Loucy (cell line): ENCODE results near the gene TCL1B.

ENCODE experiments used
- H2AFZ ChIP-seq: fragments of 200-600 bp; sonication (generic); 2 replicates; pipeline ENCODE4 v1.6.0; 2016; ENCODE audit warnings: antibody characterized with exemption, mild to moderate bottlenecking, low read length, moderate library complexity
- H3F3A ChIP-seq: fragments of 200-600 bp; 2 replicates; pipeline ENCODE4 v1.6.0; 2016; ENCODE audit warnings: antibody characterized with exemption, low read depth, mild to moderate bottlenecking
- H3K27me3 ChIP-seq: fragments of 200-600 bp; sonication (generic); 2 replicates; pipeline ENCODE4 v1.6.1; 2014; ENCODE audit warnings: low read length, mild to moderate bottlenecking; ENCODE audit not compliant: insufficient read depth, poor library complexity, severe bottlenecking
- H3K36me3 ChIP-seq: fragments of 200-600 bp; sonication (generic); 2 replicates; pipeline ENCODE4 v1.6.1; 2016; ENCODE audit warnings: low read length; ENCODE audit not compliant: insufficient read depth
- H3K4me1 ChIP-seq: fragments of 200-600 bp; sonication (generic); 2 replicates; pipeline ENCODE4 v1.5.1; 2014; ENCODE audit warnings: low read length, mild to moderate bottlenecking; ENCODE audit not compliant: insufficient read depth, poor library complexity, severe bottlenecking
- H3K4me2 ChIP-seq: fragments of 200-600 bp; sonication (generic); 2 replicates; pipeline ENCODE4 v1.6.0; 2014; ENCODE audit warnings: antibody characterized with exemption, low read length, low read depth, mild to moderate bottlenecking; ENCODE audit not compliant: poor library complexity, severe bottlenecking
- H3K4me3 ChIP-seq: fragments of 200-600 bp; sonication (generic); 2 replicates; pipeline ENCODE4 v1.5.1; 2014; ENCODE audit warnings: low read length, mild to moderate bottlenecking, mixed read lengths; ENCODE audit not compliant: poor library complexity, severe bottlenecking
- H3K79me2 ChIP-seq: fragments of 200-600 bp; sonication (generic); 2 replicates; pipeline ENCODE4 v1.6.1; 2014; ENCODE audit warnings: low read length; ENCODE audit not compliant: insufficient read depth
- H3K9ac ChIP-seq: fragments of 200-600 bp; sonication (generic); 2 replicates; pipeline ENCODE4 v1.6.0; 2014; ENCODE audit warnings: mild to moderate bottlenecking, low read depth, low read length, moderate library complexity; ENCODE audit not compliant: poor library complexity, severe bottlenecking
- H3K9me2 ChIP-seq: fragments of 200-600 bp; sonication (generic); replicated peaks from 2 replicates; pipeline ENCODE4 v1.6.1; 2016; ENCODE audit warnings: low read depth, low read length, mixed read lengths
- H3K9me3 ChIP-seq: fragments of 200-600 bp; sonication (generic); 2 replicates; pipeline ENCODE4 v1.6.1; 2014; ENCODE audit warnings: mild to moderate bottlenecking, antibody characterized with exemption, low read length, low read depth; ENCODE audit not compliant: insufficient read depth
- H4K20me1 ChIP-seq: fragments of 200-600 bp; sonication (generic); 2 replicates; pipeline ENCODE4 v1.6.0; 2014; ENCODE audit warnings: antibody characterized with exemption, low read length, mild to moderate bottlenecking; ENCODE audit not compliant: insufficient read depth, poor library complexity, severe bottlenecking
- CTCF ChIP-seq: fragments of 200-600 bp; sonication (generic); conservative IDR thresholded peaks from 2 replicates; pipeline ENCODE4 v1.5.1; 2014; ENCODE audit warnings: mild to moderate bottlenecking, antibody characterized with exemption, low read length
- EZH2phosphoT487 ChIP-seq: fragments of 200-600 bp; IDR thresholded peaks from 2 replicates; pipeline ENCODE4 v1.6.1; 2018; ENCODE audit warnings: antibody characterized with exemption, mild to moderate bottlenecking, moderate library complexity, borderline replicate concordance

Gene TCL1B

DNA sequence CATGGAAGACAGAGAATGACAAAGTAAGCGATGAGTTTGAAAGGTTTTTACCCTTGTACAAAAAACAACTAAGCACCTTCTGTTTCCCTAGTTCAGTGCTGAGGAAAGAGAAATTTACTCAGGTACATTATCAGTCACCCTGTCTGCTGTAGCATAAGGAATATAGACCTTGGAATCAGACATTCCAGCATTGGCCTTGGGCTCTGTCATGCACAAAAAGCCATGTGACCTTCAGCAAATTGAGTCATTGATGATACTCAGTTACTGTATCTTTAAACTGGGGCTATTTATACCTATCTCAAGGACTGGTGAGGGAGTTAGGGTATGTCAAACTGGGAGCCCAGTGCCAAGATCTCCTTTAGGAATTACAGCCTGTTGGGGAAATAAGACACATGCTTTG lies 47.0 kb downstream of the TCL1B start:
- Histone ChIP-seq H3K79me2 (no peaks in the 10 kb centered on the region), H2AFZ (peak overlapping the region; percentile 25; the same call in 1 of the 2 replicates), H3K4me1 (peaks cover 34% of the 10 kb centered on the region), H3K36me3 (no peaks in the 10 kb centered on the region), H3K9me3 (no peaks in the 10 kb centered on the region), H3K9ac (no peak overlapping the region), H4K20me1 (no peaks in the 10 kb centered on the region), H3K4me2 (no peak overlapping the region), H3F3A (peaks cover 6% of the 10 kb centered on the region; the same call in 1 of the 2 replicates), H3K9me2 (no peaks in the 10 kb centered on the region), H3K4me3 (no peak overlapping the region), H3K27me3 (no peaks in the 10 kb centered on the region)
- TF ChIP-seq EZH2phosphoT487 (no peak), CTCF (no peak)

- Histone ChIP-seq H3K9me2 (no peaks in the 10 kb centered on the region), H3K36me3 (no peaks in the 10 kb centered on the region), H3K79me2 (no peaks in the 10 kb centered on the region), H3K9me3 (no peaks in the 10 kb centered on the region), H4K20me1 (no peaks in the 10 kb centered on the region), H2AFZ (no peak overlapping the region), H3K4me1 (peaks cover 62% of the 10 kb centered on the region), H3F3A (peaks cover 26% of the 10 kb centered on the region), H3K27me3 (no peaks in the 10 kb centered on the region), H3K9ac (no peak overlapping the region), H3K4me3 (no peak overlapping the region), H3K4me2 (no peak overlapping the region)
- TF ChIP-seq EZH2phosphoT487 (no peak), CTCF (no peak)
These were observed 53.1 kb downstream of the TCL1B start for GRCh38 chr14:95739356-95739755.

DNA sequence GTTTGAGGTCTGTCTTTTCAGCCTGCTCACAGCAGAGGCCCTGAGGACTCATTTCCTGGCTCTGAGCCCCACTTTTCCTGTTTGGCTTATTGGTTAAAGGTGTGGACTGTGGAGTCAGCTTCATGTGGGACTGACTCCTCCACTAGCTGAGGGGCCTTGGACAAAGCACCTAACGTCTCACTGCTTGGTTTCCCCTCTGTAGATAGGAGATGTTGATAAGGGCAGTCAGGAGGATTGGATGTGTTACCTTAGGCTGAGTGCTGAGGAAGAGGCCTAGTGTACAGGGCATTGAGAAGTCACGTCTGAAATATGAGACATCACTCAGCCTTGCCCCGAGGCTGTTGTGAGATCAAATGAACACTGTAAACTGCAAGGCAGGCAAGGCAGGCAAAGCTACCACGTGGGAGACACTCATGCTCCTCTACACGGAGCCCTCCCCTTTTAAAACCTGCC lies 54.8 kb downstream of the TCL1B start:
- Histone ChIP-seq H3K9me3 (no peaks in the 10 kb centered on the region), H3K4me3 (peak overlapping the region; percentile 50), H3K27me3 (no peaks in the 10 kb centered on the region), H3K4me1 (peaks cover 62% of the 10 kb centered on the region), H3K79me2 (no peaks in the 10 kb centered on the region), H4K20me1 (no peaks in the 10 kb centered on the region), H3K4me2 (peak overlapping the region; percentile 75), H2AFZ (peak overlapping the region; percentile 44; the same call in 1 of the 2 replicates), H3F3A (peaks cover 26% of the 10 kb centered on the region), H3K36me3 (no peaks in the 10 kb centered on the region), H3K9me2 (no peaks in the 10 kb centered on the region), H3K9ac (peak overlapping the region; percentile 72)
- TF ChIP-seq EZH2phosphoT487, result no peak
- no peak for TF ChIP-seq CTCF
